HepG2 (cell line): ENCODE results near the gene ZNF274. TPM values are rescaled to one million over a fixed set of nuclear protein-coding genes. Genes with fewer than 3 reads are reported as not detected.

Experiments used
- ADNP ChIP-seq: sonication (generic); formaldehyde crosslinking; IDR thresholded peaks from 2 replicates; pipeline ENCODE4 v1.4.0; 2020; ENCODE audit warnings: missing genetic modification reagents
- BRD4 ChIP-seq: sonication (generic); formaldehyde crosslinking; IDR thresholded peaks from 2 replicates; pipeline ENCODE4 v1.4.0; 2020; ENCODE audit warnings: missing genetic modification reagents
- BRF2 ChIP-seq: sonication (generic); formaldehyde crosslinking; IDR thresholded peaks from 2 replicates; pipeline ENCODE4 v1.8.1; 2022; ENCODE audit warnings: mild to moderate bottlenecking, missing genetic modification reagents
- DNMT3B ChIP-seq: conservative IDR thresholded peaks from 2 replicates; pipeline ENCODE4 v1.6.1; 2016; ENCODE audit warnings: missing biosample characterization, control low read depth
- ERF ChIP-seq: IDR thresholded peaks from 2 replicates; pipeline ENCODE4 v1.6.1; 2018; ENCODE audit warnings: missing biosample characterization, missing genetic modification reagents
- FOXK2 ChIP-seq: fragments of 450-650 bp; IDR thresholded peaks from 2 replicates; pipeline ENCODE4 v1.6.1; 2016
- KLF16 ChIP-seq, 2 experiments: sonication (generic) in 1 of 2; formaldehyde crosslinking in 1 of 2; IDR thresholded peaks; 2 replicates each; pipeline versions ENCODE4 v1.6.1 to v1.8.0; 2016 to 2023; ENCODE audit warnings: missing genetic modification reagents in 2 of 2, missing compliant biosample characterization in 1 of 2
- NFYB ChIP-seq: sonication (generic); formaldehyde crosslinking; IDR thresholded peaks from 2 replicates; pipeline ENCODE4 v1.4.0; 2020; ENCODE audit warnings: missing genetic modification reagents
- POLR2AphosphoS5 ChIP-seq: IDR thresholded peaks from 2 replicates; pipeline ENCODE4 v1.6.1; 2012; ENCODE audit warnings: low read depth, low read length
- REPIN1 ChIP-seq: sonication (generic); formaldehyde crosslinking; IDR thresholded peaks from 2 replicates; pipeline ENCODE4 v1.8.0; 2022; ENCODE audit warnings: missing genetic modification reagents, low read depth, mild to moderate bottlenecking, borderline replicate concordance
- SP1 ChIP-seq, 2 experiments: fragments of 450-650 bp in 1 of 2; sonication (generic) in 1 of 2; formaldehyde crosslinking in 1 of 2; IDR thresholded peaks; 2 replicates each; pipeline versions ENCODE4 v1.4.0 to v1.6.1; 2016 to 2020; ENCODE audit warnings: missing genetic modification reagents in 1 of 2
- TARDBP ChIP-seq: sonication (generic); formaldehyde crosslinking; IDR thresholded peaks from 2 replicates; pipeline ENCODE4 v1.8.0; 2022; ENCODE audit warnings: mild to moderate bottlenecking, missing genetic modification reagents
- XRCC5 ChIP-seq: fragments of 200-400 bp; formaldehyde crosslinking; optimal IDR thresholded peaks from 2 replicates; pipeline ENCODE3; 2017; ENCODE audit warnings: mild to moderate bottlenecking, low read length
- YEATS4 ChIP-seq: sonication (generic); formaldehyde crosslinking; IDR thresholded peaks from 2 replicates; pipeline ENCODE4 v1.4.0; 2020; ENCODE audit warnings: missing genetic modification reagents, borderline replicate concordance
- ZBTB7A ChIP-seq: sonication (generic); formaldehyde crosslinking; IDR thresholded peaks from 2 replicates; pipeline ENCODE4 v1.8.0; 2022; ENCODE audit warnings: mild to moderate bottlenecking, missing genetic modification reagents
- ZNF160 ChIP-seq: sonication (generic); formaldehyde crosslinking; IDR thresholded peaks from 2 replicates; pipeline ENCODE4 v1.8.0; 2022; ENCODE audit warnings: mild to moderate bottlenecking, inconsistent platforms, missing genetic modification reagents
- ZNF234 ChIP-seq: sonication (generic); formaldehyde crosslinking; conservative IDR thresholded peaks from 2 replicates; pipeline ENCODE4 v1.5.1; 2020; ENCODE audit warnings: mild to moderate bottlenecking, missing genetic modification reagents
- ZNF34 ChIP-seq: sonication (generic); formaldehyde crosslinking; IDR thresholded peaks from 2 replicates; pipeline ENCODE4 v1.4.0; 2020; ENCODE audit warnings: mild to moderate bottlenecking, missing genetic modification reagents, borderline replicate concordance
- ZNF557 ChIP-seq: sonication (generic); formaldehyde crosslinking; IDR thresholded peaks from 2 replicates; pipeline ENCODE4 v1.4.0; 2020; ENCODE audit warnings: missing genetic modification reagents
- ZNF670 ChIP-seq: sonication (generic); formaldehyde crosslinking; IDR thresholded peaks from 2 replicates; pipeline ENCODE4 v1.8.0; 2022; ENCODE audit warnings: mild to moderate bottlenecking, missing genetic modification reagents, borderline replicate concordance
- ZNF841 ChIP-seq: sonication (generic); formaldehyde crosslinking; IDR thresholded peaks from 2 replicates; pipeline ENCODE4 v1.8.1; 2023; ENCODE audit warnings: missing genetic modification reagents, borderline replicate concordance
- ZNF850 ChIP-seq: sonication (generic); formaldehyde crosslinking; conservative IDR thresholded peaks from 2 replicates; pipeline ENCODE4 v1.9.0; 2021; ENCODE audit warnings: mild to moderate bottlenecking, missing genetic modification reagents
- ZSCAN22 ChIP-seq: sonication (generic); formaldehyde crosslinking; IDR thresholded peaks from 2 replicates; pipeline ENCODE4 v1.4.0; 2020; ENCODE audit warnings: mild to moderate bottlenecking, missing genetic modification reagents
- polyA plus RNA-seq, 8 experiments: library from polyadenylated mRNA; depleted of rRNA in 3 of 8; stranded (reverse) in 7 of 8; unstranded in 1 of 8; fragments of >200 nt; fragmentation: Illumina TruSeq in 4 of 8; extraction: Trizol in 4 of 8; gene quantifications; 2 replicates each; pipeline versions ENCODE4 v1.2.1 to v1.2.3, GENCODE V29; 2011 to 2016; ENCODE audit warnings: low read depth in 4 of 8, missing spikeins in 1 of 8, mixed read lengths in 1 of 8; ENCODE audit not compliant: insufficient read depth in 1 of 8
- total RNA-seq, 5 experiments: library from RNA; depleted of rRNA; stranded (reverse); fragments of >200 nt; fragmentation: Illumina TruSeq; extraction: Trizol; gene quantifications; 2 replicates each; pipeline ENCODE4 v1.2.3, GENCODE V29; 2016; ENCODE audit warnings: low read depth in 1 of 5
- TF ChIP-seq, protein P1 (sequence below): IDR thresholded peaks from 2 replicates; pipeline ENCODE4 v1.6.1; 2016; ENCODE audit warnings: low read depth, borderline replicate concordance
- TF ChIP-seq, protein P2 (sequence below): sonication (generic); formaldehyde crosslinking; IDR thresholded peaks from 2 replicates; pipeline ENCODE4 v1.4.0; 2020; ENCODE audit warnings: missing genetic modification reagents
- TF ChIP-seq, protein P3 (sequence below): IDR thresholded peaks from 2 replicates; pipeline ENCODE4 v1.6.1; 2016; ENCODE audit warnings: low read depth, control low read depth

Gene ZNF274
- total and polyA plus RNA-seq, 2 of the 13 experiments (the other 11 are each of a cell fraction or from before 2014, with no cell fraction given), result 16.1 to 23.0 TPM

DNA sequence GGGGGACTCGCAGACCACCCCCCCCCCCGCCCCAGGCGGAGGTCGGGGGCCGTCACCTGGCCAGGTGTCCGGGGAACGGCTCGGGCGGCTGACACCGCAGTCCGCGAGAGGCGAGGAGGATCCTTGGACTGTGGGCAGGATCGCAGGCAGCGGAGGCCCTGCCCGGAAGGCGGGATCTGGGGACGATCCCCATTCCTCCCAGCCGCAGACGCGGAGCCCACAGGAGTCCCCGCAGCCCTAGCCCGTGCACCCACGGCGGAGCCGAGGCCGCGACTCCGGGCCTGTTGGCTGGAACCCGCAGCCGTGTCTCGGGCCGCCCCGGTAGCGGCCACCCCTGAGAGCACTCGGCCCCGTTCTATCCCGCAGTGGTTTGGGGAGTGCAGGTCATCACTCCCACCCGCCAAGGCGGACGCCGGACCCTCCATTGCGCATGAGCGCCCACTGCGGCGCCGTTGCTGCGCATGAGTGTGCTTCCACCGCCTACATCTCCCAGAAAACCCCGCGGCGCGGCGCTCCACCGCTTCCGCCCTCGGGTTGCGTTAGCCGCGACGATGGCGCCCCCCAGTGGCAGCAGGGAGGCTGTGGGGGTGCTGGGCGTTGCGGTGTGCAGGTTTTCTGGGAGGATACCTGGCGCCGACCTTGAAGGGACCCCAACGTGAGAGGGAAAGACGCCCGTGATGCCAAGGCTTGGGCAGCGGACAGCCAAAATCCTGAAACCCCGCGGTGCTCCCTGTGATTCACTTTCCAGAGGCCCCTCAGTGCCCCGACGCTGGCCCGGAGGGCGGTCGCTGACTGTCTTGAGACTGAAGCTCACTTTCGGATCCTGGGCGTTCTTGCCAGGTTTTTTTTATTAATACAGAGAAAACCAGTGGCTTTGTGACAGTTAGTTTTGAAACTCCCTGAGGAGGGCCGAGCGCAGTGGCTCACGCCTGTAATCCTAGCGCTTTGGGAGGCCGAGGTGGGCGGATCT lies 27.9 kb upstream of the ZNF274 start (continued):
- TF ChIP-seq SP1 (IDR thresholded peaks at IDR 0.05), result no peak
- peak; percentile 21; the same call in 1 of the 2 replicates for TF ChIP-seq SP1 (CRISPR knock-in tag; IDR thresholded peaks at IDR 0.05)
- TF ChIP-seq, protein P1, sequence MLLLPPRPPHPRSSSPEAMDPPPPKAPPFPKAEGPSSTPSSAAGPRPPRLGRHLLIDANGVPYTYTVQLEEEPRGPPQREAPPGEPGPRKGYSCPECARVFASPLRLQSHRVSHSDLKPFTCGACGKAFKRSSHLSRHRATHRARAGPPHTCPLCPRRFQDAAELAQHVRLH (CRISPR knock-in tag), result 0 out of 2 replicates have a peak, but pooled peaks have one; percentile 71
- 0 out of 2 replicates have a peak, but pooled peaks have one; percentile 64 for TF ChIP-seq ZNF670 (CRISPR knock-in tag)
- 0 out of 2 replicates have a peak, but pooled peaks have one; percentile 47 for TF ChIP-seq ZNF557 (CRISPR knock-in tag)
- peak; percentile 33; the same call in 1 of the 2 replicates for TF ChIP-seq YEATS4 (CRISPR knock-in tag)
- no peak for TF ChIP-seq ADNP (CRISPR knock-in tag)
- peak; percentile 86; the same call in 1 of the 2 replicates for TF ChIP-seq TARDBP
- no peak for TF ChIP-seq ZNF841 (CRISPR knock-in tag)
- 0 out of 2 replicates have a peak, but pooled peaks have one; percentile 22 for TF ChIP-seq DNMT3B (CRISPR knock-in tag)
- TF ChIP-seq ZBTB7A, result peak; percentile 39; the same call in 1 of the 2 replicates
- peak; percentile 95 for TF ChIP-seq ZSCAN22
- no peak for TF ChIP-seq ZNF850 (CRISPR knock-in tag)
- no peak; the same call in 1 of the 2 replicates for TF ChIP-seq BRD4 (CRISPR knock-in tag)
- TF ChIP-seq BRF2, result peak; percentile 90; the same call in 1 of the 2 replicates
- TF ChIP-seq FOXK2, result no peak
- no peak; the same call in 1 of the 2 replicates for TF ChIP-seq NFYB (CRISPR knock-in tag)
- TF ChIP-seq, protein P2, sequence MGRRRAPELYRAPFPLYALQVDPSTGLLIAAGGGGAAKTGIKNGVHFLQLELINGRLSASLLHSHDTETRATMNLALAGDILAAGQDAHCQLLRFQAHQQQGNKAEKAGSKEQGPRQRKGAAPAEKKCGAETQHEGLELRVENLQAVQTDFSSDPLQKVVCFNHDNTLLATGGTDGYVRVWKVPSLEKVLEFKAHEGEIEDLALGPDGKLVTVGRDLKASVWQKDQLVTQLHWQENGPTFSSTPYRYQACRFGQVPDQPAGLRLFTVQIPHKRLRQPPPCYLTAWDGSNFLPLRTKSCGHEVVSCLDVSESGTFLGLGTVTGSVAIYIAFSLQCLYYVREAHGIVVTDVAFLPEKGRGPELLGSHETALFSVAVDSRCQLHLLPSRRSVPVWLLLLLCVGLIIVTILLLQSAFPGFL, result no peak
- TF ChIP-seq REPIN1 (CRISPR knock-in tag), result peak; percentile 86; the same call in 1 of the 2 replicates
- peak in 1 of 2 experiments; percentile 92; a peak in 2 of 4 replicates for TF ChIP-seq KLF16 (CRISPR knock-in tag; IDR thresholded peaks at IDR 0.05)
- TF ChIP-seq ERF (CRISPR knock-in tag), result peak; percentile 55
- 0 out of 2 replicates have a peak, but pooled peaks have one; percentile 37 for TF ChIP-seq ZNF34 (CRISPR knock-in tag)
- TF ChIP-seq POLR2AphosphoS5, result peak; percentile 67
- TF ChIP-seq, protein P3, sequence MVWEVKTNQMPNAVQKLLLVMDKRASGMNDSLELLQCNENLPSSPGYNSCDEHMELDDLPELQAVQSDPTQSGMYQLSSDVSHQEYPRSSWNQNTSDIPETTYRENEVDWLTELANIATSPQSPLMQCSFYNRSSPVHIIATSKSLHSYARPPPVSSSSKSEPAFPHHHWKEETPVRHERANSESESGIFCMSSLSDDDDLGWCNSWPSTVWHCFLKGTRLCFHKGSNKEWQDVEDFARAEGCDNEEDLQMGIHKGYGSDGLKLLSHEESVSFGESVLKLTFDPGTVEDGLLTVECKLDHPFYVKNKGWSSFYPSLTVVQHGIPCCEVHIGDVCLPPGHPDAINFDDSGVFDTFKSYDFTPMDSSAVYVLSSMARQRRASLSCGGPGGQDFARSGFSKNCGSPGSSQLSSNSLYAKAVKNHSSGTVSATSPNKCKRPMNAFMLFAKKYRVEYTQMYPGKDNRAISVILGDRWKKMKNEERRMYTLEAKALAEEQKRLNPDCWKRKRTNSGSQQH, result 0 out of 2 replicates have a peak, but pooled peaks have one; percentile 45
- TF ChIP-seq XRCC5, result peak; percentile 52
- TF ChIP-seq ZNF160, result peak; percentile 84
- no peak for TF ChIP-seq ZNF234
